ENCODE measurements around the gene PLCB2.

- TF ChIP-seq, protein P1, sequence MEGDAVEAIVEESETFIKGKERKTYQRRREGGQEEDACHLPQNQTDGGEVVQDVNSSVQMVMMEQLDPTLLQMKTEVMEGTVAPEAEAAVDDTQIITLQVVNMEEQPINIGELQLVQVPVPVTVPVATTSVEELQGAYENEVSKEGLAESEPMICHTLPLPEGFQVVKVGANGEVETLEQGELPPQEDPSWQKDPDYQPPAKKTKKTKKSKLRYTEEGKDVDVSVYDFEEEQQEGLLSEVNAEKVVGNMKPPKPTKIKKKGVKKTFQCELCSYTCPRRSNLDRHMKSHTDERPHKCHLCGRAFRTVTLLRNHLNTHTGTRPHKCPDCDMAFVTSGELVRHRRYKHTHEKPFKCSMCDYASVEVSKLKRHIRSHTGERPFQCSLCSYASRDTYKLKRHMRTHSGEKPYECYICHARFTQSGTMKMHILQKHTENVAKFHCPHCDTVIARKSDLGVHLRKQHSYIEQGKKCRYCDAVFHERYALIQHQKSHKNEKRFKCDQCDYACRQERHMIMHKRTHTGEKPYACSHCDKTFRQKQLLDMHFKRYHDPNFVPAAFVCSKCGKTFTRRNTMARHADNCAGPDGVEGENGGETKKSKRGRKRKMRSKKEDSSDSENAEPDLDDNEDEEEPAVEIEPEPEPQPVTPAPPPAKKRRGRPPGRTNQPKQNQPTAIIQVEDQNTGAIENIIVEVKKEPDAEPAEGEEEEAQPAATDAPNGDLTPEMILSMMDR (IDR thresholded peaks at IDR 0.05), result no peak
- no peak for TF ChIP-seq POLR2AphosphoS5 (IDR thresholded peaks at IDR 0.05; ENCODE audit: low read depth, low read length)
- TF ChIP-seq, protein P2, sequence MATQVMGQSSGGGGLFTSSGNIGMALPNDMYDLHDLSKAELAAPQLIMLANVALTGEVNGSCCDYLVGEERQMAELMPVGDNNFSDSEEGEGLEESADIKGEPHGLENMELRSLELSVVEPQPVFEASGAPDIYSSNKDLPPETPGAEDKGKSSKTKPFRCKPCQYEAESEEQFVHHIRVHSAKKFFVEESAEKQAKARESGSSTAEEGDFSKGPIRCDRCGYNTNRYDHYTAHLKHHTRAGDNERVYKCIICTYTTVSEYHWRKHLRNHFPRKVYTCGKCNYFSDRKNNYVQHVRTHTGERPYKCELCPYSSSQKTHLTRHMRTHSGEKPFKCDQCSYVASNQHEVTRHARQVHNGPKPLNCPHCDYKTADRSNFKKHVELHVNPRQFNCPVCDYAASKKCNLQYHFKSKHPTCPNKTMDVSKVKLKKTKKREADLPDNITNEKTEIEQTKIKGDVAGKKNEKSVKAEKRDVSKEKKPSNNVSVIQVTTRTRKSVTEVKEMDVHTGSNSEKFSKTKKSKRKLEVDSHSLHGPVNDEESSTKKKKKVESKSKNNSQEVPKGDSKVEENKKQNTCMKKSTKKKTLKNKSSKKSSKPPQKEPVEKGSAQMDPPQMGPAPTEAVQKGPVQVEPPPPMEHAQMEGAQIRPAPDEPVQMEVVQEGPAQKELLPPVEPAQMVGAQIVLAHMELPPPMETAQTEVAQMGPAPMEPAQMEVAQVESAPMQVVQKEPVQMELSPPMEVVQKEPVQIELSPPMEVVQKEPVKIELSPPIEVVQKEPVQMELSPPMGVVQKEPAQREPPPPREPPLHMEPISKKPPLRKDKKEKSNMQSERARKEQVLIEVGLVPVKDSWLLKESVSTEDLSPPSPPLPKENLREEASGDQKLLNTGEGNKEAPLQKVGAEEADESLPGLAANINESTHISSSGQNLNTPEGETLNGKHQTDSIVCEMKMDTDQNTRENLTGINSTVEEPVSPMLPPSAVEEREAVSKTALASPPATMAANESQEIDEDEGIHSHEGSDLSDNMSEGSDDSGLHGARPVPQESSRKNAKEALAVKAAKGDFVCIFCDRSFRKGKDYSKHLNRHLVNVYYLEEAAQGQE (IDR thresholded peaks at IDR 0.05; ENCODE audit: insufficient read depth in 1 of 2, low read depth in 2 of 2, low read length in 1 of 2), result no peak
Observed at GRCh38 chr15:40334541-40334940, 26.8 kb upstream of the PLCB2 start.

Measured in Panc1 (cell line).